Inferior parietal cortex (tissue), 1 donor: Measurements from ENCODE around the gene INPP4A.
"Not testable (repeated sequence)": the region's sequence is repeated elsewhere in the genome, so short reads cannot be mapped to it uniquely, and the experiment has no call there.

ENCODE experiments used
- DNase-seq: peaks from one replicate; pipeline ENCODE4 v3.0.0-alpha.2; 2016; ENCODE audit errors: extremely low spot score

INPP4A gene

GRCh38 chr2:98586551-98587140 lies 142.0 kb downstream of the INPP4A start:
- DNase-seq: no peak

GRCh38 chr2:98588880-98589431 lies 144.3 kb downstream of the INPP4A start:
- no peak for DNase-seq

GRCh38 chr2:98589489-98589888 lies 144.8 kb downstream of the INPP4A start:
- no peak for DNase-seq

GRCh38 chr2:98592565-98592964 lies 147.9 kb downstream of the INPP4A start:
- DNase-seq: no peak

- DNase-seq: not testable (repeated sequence)
Observed at GRCh38 chr2:98594665-98595064, 150.0 kb downstream of the INPP4A start.

- DNase-seq: no peak
Observed at GRCh38 chr2:98598781-98599428, 154.2 kb downstream of the INPP4A start.

GRCh38 chr2:98601532-98602132 lies 157.0 kb downstream of the INPP4A start:
- no peak for DNase-seq

- DNase-seq: no peak
Observed at GRCh38 chr2:98604547-98604946, 159.9 kb downstream of the INPP4A start.

- no peak for DNase-seq
Observed at GRCh38 chr2:98605076-98605475, 160.4 kb downstream of the INPP4A start.

- DNase-seq: no peak
Observed at GRCh38 chr2:98606431-98606830, 161.8 kb downstream of the INPP4A start.

- DNase-seq: no peak
Observed at GRCh38 chr2:98607104-98607503, 162.4 kb downstream of the INPP4A start.

GRCh38 chr2:98607741-98608115 lies 163.1 kb downstream of the INPP4A start:
- peak; percentile 23 for DNase-seq

- peak; percentile 91 for DNase-seq
Observed at GRCh38 chr2:98608116-98608961, 163.7 kb downstream of the INPP4A start, which contains the start of the genes COA5 and UNC50. COA5 (minus strand) TSS chr2:98608512; CDS start chr2:98608405, 107 bp downstream. UNC50 (plus strand) TSS chr2:98608589; CDS start chr2:98609760, 1,171 bp downstream.

- peak; percentile 21 for DNase-seq
Observed at GRCh38 chr2:98608962-98609604, 164.4 kb downstream of the INPP4A start.

- DNase-seq: no peak
Observed at GRCh38 chr2:98614024-98614739, 169.5 kb downstream of the INPP4A start.

GRCh38 chr2:98615481-98615880 lies 170.8 kb downstream of the INPP4A start:
- no peak for DNase-seq

- no peak for DNase-seq
Observed at GRCh38 chr2:98617149-98617548, 172.5 kb downstream of the INPP4A start.

- DNase-seq: no peak
Observed at GRCh38 chr2:98623657-98624056, 179.0 kb downstream of the INPP4A start.

GRCh38 chr2:98632351-98632750 lies 187.7 kb downstream of the INPP4A start:
- no peak for DNase-seq

- no peak for DNase-seq
Observed at GRCh38 chr2:98634406-98635092, 189.9 kb downstream of the INPP4A start.
